ENCODE data around the gene ADAM10.

DNA sequence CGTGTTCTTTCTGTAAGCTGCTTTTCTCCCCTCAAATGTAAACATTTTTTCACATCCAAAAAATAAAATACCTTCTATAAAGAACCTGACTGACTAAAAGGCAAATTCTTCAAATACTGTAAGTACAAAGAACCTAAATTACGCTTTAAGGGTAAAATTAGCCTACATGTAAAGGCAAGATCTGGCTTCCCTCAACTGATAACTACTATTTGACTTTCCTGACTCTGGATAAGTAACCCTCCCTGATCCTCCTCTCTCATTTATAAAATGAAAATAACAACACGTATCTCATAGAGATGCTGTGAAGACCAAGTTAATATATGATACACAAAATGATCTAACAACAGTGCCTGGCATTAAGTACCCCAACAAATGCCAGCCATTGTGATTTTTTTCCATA, 12.2 kb downstream of the ADAM10 start:
- TF ChIP-seq, protein P1, sequence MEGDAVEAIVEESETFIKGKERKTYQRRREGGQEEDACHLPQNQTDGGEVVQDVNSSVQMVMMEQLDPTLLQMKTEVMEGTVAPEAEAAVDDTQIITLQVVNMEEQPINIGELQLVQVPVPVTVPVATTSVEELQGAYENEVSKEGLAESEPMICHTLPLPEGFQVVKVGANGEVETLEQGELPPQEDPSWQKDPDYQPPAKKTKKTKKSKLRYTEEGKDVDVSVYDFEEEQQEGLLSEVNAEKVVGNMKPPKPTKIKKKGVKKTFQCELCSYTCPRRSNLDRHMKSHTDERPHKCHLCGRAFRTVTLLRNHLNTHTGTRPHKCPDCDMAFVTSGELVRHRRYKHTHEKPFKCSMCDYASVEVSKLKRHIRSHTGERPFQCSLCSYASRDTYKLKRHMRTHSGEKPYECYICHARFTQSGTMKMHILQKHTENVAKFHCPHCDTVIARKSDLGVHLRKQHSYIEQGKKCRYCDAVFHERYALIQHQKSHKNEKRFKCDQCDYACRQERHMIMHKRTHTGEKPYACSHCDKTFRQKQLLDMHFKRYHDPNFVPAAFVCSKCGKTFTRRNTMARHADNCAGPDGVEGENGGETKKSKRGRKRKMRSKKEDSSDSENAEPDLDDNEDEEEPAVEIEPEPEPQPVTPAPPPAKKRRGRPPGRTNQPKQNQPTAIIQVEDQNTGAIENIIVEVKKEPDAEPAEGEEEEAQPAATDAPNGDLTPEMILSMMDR (IDR thresholded peaks at IDR 0.05) = no peak
- TF ChIP-seq EZH2 (IDR thresholded peaks at IDR 0.05; ENCODE audit: borderline replicate concordance, insufficient read depth, low read depth, low read length, poor library complexity, severe bottlenecking) = no peak
